Measurements from ENCODE around the gene TLR8.

GRCh38 chrX:12954376-12954775 lies 48.0 kb downstream of the TLR8 start:
- no peak for TF ChIP-seq REST (IDR thresholded peaks at IDR 0.05; ENCODE audit: insufficient read depth in 1 of 2, low read depth in 2 of 2, low read length in 2 of 2)
- no peak for TF ChIP-seq POLR2AphosphoS5 (IDR thresholded peaks at IDR 0.05; ENCODE audit: low read depth, low read length)
- no peak for TF ChIP-seq TAF1 (IDR thresholded peaks at IDR 0.05; ENCODE audit: borderline replicate concordance, insufficient read depth, low read length)
- TF ChIP-seq FOXP2 (optimal IDR thresholded peaks at IDR 0.05; ENCODE audit: borderline replicate concordance, extremely low read depth, extremely low read length, insufficient read depth), result no peak
- no peak for TF ChIP-seq SIN3A (IDR thresholded peaks at IDR 0.05; ENCODE audit: borderline replicate concordance, insufficient read depth, low read length)
